Sigmoid colon (tissue), 7 donors: ENCODE data around the gene FUT7. TPM values are rescaled to one million over a fixed set of nuclear protein-coding genes. Genes with fewer than 3 reads are reported as not detected.

Source experiments
- DNase-seq: peaks from one replicate; pipeline ENCODE4 v3.0.0-alpha.2; 2019
- H3K27ac ChIP-seq, 4 donors: fragments of 200-600 bp; sonication (generic); one replicate each; pipeline ENCODE4 v1.5.1; 2016 to 2019; ENCODE audit warnings: mild to moderate bottlenecking in 1 of 4
- H3K27me3 ChIP-seq, 3 donors: fragments of 200-600 bp; sonication (generic); one replicate each; pipeline ENCODE4 v1.5.1; 2019; ENCODE audit warnings: mild to moderate bottlenecking in 1 of 3
- H3K36me3 ChIP-seq, 4 donors: fragments of 200-600 bp; sonication (generic); one replicate each; pipeline ENCODE4 v1.5.1; 2016 to 2019
- H3K4me1 ChIP-seq, 4 donors: fragments of 200-600 bp; sonication (generic); one replicate each; pipeline ENCODE4 v1.5.1; 2017 to 2019
- H3K4me3 ChIP-seq, 4 donors: fragments of 200-600 bp; sonication (generic); one replicate each; pipeline ENCODE4 v1.5.1; 2017 to 2019; ENCODE audit warnings: mild to moderate bottlenecking in 2 of 4, moderate library complexity in 1 of 4
- H3K9me3 ChIP-seq, 4 donors: fragments of 200-600 bp in 3 of 4; sonication (generic) in 3 of 4; one replicate each; pipeline versions ENCODE4 v1.5.1 to v1.6.1; 2013 to 2019
- EP300 ChIP-seq, 4 donors: sonication (generic); formaldehyde crosslinking; IDR thresholded peaks; one replicate each; pipeline ENCODE4 v1.6.1; 2017; ENCODE audit warnings: antibody characterized with exemption in 4 of 4
- POLR2A ChIP-seq, 2 donors: fragments of 450-650 bp; IDR thresholded peaks; one replicate each; pipeline ENCODE4 v1.6.1; 2016; ENCODE audit warnings: antibody characterized with exemption in 2 of 2, mild to moderate bottlenecking in 2 of 2, moderate library complexity in 2 of 2
- POLR2AphosphoS5 ChIP-seq, 4 donors: sonication (generic); formaldehyde crosslinking; IDR thresholded peaks; one replicate each; pipeline ENCODE4 v1.6.1; 2017; ENCODE audit warnings: antibody characterized with exemption in 4 of 4
- WGBS, 2 donors: extraction: QIAGEN DNeasy Blood & Tissue Kit; methylation state at CpG; one replicate each; pipeline ENCODE4 v1.1.7; 2013; 5-methylcytosine and 5-hydroxymethylcytosine counted together
- intact Hi-C: fragments of 100-400 bp; cut with DNase I; formaldehyde crosslinking; loops from one replicate; pipeline ENCODE4 v1.15.1; 2023
- polyA plus RNA-seq, 3 donors: library from polyadenylated mRNA; stranded (reverse); fragments of 200-250 nt; gene quantifications; one replicate each; pipeline ENCODE4 v1.2.3, GENCODE V29; 2013
- total RNA-seq, 4 donors: library from RNA; depleted of rRNA; stranded (reverse); fragments of >200 nt; gene quantifications; one replicate each; pipeline ENCODE4 v1.1.0, GENCODE V29; 2016
- TF ChIP-seq, protein P1 (sequence below), 4 experiments: fragments of 450-650 bp in 3 of 4; fragments of 200-600 bp in 1 of 4; IDR thresholded peaks; one replicate each; pipeline ENCODE4 v1.5.1; 2016 to 2019; ENCODE audit warnings: antibody characterized with exemption in 4 of 4, mild to moderate bottlenecking in 3 of 4, moderate library complexity in 2 of 4
- donor health status: healthy with polysubstance abuse.
- donor health status: Bipolar disorder and iron deficiency.
- donor health status: healthy.

FUT7 gene, protein sequence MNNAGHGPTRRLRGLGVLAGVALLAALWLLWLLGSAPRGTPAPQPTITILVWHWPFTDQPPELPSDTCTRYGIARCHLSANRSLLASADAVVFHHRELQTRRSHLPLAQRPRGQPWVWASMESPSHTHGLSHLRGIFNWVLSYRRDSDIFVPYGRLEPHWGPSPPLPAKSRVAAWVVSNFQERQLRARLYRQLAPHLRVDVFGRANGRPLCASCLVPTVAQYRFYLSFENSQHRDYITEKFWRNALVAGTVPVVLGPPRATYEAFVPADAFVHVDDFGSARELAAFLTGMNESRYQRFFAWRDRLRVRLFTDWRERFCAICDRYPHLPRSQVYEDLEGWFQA
- 1 to 10 TPM in 1 of 4 donors, under 1 TPM in 2, not detected in 1; 0.36 to 1.3 (median 0.41) TPM for total RNA-seq
- 1 to 10 TPM in 1 of 3 donors, not detected in 2; 1.3 TPM for polyA plus RNA-seq

DNA sequence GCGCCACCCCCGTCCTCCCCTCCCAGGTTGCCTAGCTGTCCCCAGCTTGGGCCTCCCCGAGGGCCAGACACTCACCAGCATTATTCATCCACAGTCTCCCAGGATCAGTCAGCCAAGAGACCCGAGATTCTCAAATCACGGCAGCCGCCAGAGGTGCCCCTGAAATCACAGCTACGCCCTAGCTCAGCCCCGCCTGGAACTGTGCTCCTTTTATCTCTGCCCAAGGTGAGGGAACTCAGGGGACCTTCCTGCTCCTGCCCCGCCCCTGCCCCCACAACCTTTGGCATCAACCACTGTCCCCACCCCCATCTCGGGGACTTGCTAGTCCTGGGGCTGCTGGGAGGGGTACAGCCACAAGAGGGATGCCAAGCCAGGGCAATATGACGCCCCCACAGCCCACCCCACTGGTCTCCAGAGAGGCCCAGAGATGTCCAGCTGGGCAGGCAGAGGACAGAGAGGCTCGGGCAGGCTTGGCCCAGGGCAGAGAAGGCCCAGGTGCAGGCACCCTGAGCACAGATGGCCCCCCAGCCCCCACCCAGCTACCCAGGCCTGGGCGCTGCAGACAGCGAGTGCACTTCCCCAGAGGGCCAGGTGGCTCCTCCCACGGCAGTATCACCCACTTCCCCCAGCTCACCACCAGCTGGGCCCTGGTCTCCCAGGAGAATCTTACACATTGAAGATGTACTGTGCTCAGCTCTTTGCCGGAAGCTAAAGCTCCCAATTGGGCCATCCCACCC, at the start of gene FUT7:
Gene FUT7 (minus strand): TSS at position 185 of the 737 bp plus-strand sequence. CDS start 97 bp downstream, at position 88.
- peak within 1 kb of the TSS in 1 of 4 donors; percentile 24 for H3K4me3 ChIP-seq
- no peaks in the 10 kb centered on the region for H3K9me3 ChIP-seq
- H3K4me1 ChIP-seq: peaks cover 0 to 33% (median 30%) of the 10 kb centered on the region in 4 donors
- no peak for DNase-seq
- H3K27me3 ChIP-seq: peaks cover 0 to 9% (median 0%) of the 10 kb centered on the region in 3 donors
- WGBS, 2 donors: 33 to 36% methylated on average over 16 of the region's 16 CpGs
- no peak within 1 kb of the TSS for H3K27ac ChIP-seq
- TF ChIP-seq EP300 (IDR thresholded peaks at IDR 0.05) (no peak), POLR2A (IDR thresholded peaks at IDR 0.05) (no peak), POLR2AphosphoS5 (IDR thresholded peaks at IDR 0.05) (no peak)
- TF ChIP-seq, protein P1, sequence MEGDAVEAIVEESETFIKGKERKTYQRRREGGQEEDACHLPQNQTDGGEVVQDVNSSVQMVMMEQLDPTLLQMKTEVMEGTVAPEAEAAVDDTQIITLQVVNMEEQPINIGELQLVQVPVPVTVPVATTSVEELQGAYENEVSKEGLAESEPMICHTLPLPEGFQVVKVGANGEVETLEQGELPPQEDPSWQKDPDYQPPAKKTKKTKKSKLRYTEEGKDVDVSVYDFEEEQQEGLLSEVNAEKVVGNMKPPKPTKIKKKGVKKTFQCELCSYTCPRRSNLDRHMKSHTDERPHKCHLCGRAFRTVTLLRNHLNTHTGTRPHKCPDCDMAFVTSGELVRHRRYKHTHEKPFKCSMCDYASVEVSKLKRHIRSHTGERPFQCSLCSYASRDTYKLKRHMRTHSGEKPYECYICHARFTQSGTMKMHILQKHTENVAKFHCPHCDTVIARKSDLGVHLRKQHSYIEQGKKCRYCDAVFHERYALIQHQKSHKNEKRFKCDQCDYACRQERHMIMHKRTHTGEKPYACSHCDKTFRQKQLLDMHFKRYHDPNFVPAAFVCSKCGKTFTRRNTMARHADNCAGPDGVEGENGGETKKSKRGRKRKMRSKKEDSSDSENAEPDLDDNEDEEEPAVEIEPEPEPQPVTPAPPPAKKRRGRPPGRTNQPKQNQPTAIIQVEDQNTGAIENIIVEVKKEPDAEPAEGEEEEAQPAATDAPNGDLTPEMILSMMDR (IDR thresholded peaks at IDR 0.05): no peak
- no peaks in the 10 kb centered on the region for H3K36me3 ChIP-seq
- intact Hi-C loops: loop anchor here (10.0 kb wide), 1 partner anchor 187 kb away; the partner anchor contains the start of genes AJM1 and PHPT1

DNA sequence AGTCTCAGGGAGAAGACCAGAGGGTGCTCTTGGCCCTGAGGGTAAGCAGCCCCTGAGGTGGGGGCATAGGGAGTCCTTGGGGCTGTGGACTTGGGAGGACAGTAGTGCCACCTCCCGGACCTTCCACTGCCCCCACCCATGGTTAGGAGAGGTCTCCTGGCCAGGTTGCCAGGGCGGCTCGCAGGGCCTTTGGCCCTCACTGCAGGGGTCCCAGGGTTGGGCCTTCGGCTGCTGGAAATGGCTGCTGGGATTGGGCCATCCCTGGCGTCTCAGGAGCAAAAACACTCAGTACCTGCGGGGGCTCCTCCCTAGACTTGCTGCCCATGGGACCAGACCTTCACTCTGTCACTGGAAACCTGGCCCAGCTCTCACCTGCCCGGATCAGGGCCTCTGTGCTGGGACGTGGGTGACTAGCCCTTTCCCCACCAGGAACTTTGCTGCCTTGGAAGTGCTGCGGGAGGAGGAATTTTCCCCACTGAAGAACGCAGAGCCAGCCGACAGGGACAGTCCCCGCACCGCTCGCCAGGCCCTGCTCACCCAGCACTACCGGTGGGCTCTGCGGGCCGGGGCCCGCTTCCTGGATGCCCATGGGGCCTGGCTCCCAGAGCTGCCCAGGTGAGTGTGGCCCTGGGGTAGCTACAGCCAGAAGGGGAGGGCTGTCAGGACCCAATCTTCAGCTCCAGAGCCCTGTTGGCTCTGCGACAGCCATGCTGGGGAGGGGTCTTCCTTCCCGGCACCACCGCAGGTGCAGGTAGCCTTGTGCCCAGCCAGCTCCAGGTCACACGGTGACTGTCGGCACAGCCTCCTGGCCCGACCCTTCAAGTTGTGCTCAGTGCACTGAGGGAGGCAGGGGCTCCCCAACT, 48.6 kb upstream of the FUT7 start:
- TF ChIP-seq POLR2AphosphoS5 (IDR thresholded peaks at IDR 0.05): no peak
- no peak for TF ChIP-seq POLR2A (IDR thresholded peaks at IDR 0.05)
- TF ChIP-seq, protein P1 (IDR thresholded peaks at IDR 0.05): no peak
- TF ChIP-seq EP300 (IDR thresholded peaks at IDR 0.05): no peak
- Histone ChIP-seq H3K9me3 (no peaks in the 10 kb centered on the region), H3K27ac (no peak overlapping the region), H3K36me3 (peaks cover 0 to 37% (median 0%) of the 10 kb centered on the region in 4 donors), H3K4me1 (peaks cover 0 to 40% (median 35%) of the 10 kb centered on the region in 4 donors), H3K27me3 (peaks cover 20 to 57% (median 33%) of the 10 kb centered on the region in 3 donors), H3K4me3 (no peak overlapping the region)
- intact Hi-C loops: no loop called here
- DNase-seq: no peak
- 90 to 94% methylated on average over 24 of the region's 24 CpGs for WGBS, 2 donors

DNA sequence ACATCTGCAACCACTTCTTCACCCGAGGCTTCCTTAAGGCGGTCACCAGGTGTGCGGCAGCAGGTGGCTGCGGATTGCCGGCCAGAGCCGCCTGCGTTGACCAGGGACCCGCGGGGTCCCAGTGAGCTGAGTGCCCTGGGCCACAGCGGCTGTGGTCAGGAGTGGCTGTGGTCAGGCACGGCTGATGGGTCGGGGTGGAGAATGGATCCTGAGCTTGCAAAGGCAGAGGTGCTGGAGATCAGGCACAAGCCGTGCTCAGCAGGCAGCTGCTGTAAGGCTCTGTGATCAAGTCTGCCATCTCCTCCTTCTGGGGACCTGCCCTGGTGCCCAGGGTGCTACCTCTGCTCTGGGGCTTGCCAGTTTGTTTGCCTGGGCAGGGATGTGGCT, 47.5 kb upstream of the FUT7 start:
- DNase-seq: no peak
- Histone ChIP-seq H3K4me3 (no peak overlapping the region), H3K9me3 (no peaks in the 10 kb centered on the region), H3K4me1 (peaks cover 0 to 34% (median 32%) of the 10 kb centered on the region in 4 donors), H3K36me3 (peaks cover 0 to 37% (median 0%) of the 10 kb centered on the region in 4 donors), H3K27ac (no peak overlapping the region), H3K27me3 (peaks cover 20 to 61% (median 33%) of the 10 kb centered on the region in 3 donors)
- 33 to 75% methylated on average over 13 of the region's 13 CpGs for whole genome bisulfite sequencing, 2 donors
- TF ChIP-seq EP300 (IDR thresholded peaks at IDR 0.05) (no peak), POLR2AphosphoS5 (IDR thresholded peaks at IDR 0.05) (no peak), POLR2A (IDR thresholded peaks at IDR 0.05) (no peak)
- TF ChIP-seq, protein P1 (IDR thresholded peaks at IDR 0.05): no peak
- intact Hi-C loops: no loop called here

DNA sequence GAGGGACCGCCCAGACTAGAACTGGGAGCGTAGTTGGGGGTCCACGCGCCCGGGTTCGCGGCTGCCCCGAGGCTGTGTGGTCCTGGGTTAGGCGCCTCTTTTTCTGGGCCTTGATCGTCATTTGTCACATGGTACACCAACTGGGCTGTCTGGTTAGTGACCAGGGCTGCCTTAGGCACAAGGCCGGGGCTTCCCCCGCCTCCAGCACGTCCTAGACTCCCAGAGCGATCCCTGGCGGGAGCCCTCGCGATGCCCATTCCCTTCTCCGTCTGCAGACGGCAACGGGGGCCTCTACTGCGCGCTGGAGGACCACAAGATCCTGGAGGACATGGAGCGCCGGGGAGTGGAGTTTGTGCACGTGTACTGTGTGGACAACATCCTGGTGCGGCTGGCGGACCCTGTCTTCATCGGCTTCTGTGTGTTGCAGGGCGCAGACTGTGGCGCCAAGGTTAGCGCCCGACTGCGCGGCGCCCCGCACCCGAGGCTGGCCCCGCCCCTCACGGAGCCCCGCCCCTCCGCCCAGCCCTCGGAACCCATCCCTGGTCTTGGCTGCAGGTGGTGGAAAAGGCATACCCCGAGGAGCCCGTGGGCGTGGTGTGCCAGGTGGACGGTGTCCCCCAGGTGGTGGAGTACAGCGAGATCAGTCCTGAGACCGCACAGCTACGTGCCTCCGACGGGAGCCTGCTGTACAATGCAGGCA, 47.0 kb upstream of the FUT7 start:
- H3K36me3 ChIP-seq: peaks cover 0 to 37% (median 0%) of the 10 kb centered on the region in 4 donors

More for the DNA sequence above, 47.0 kb upstream of the FUT7 start:
- Histone ChIP-seq H3K27me3 (peaks cover 20 to 64% (median 33%) of the 10 kb centered on the region in 3 donors), H3K4me1 (peaks cover 0 to 34% (median 31%) of the 10 kb centered on the region in 4 donors), H3K9me3 (no peaks in the 10 kb centered on the region), H3K4me3 (peak overlapping the region in 3 of 4 donors; percentile 57 to 64 (median 60)), H3K27ac (no peak overlapping the region)
- DNase-seq: peak; percentile 62
- 23 to 68% methylated on average over 51 of the region's 51 CpGs for WGBS, 2 donors
- intact Hi-C loops: no loop called here
- TF ChIP-seq, protein P1 (IDR thresholded peaks at IDR 0.05): no peak
